Ascending aorta (tissue), 2 donors: ENCODE measurements around the gene RENBP. TPM values are rescaled to one million over a fixed set of nuclear protein-coding genes. Genes with fewer than 3 reads are reported as not detected.

ENCODE experiments used
- DNase-seq, 2 donors: peaks; one replicate each; pipeline ENCODE4 v3.0.0-alpha.2; 2019; ENCODE audit warnings: low spot score in 2 of 2
- H3K27ac ChIP-seq, 2 donors: fragments of 200-600 bp; sonication (generic); one replicate each; pipeline ENCODE4 v1.5.1; 2016 to 2017; ENCODE audit warnings: mild to moderate bottlenecking in 1 of 2
- H3K27me3 ChIP-seq: fragments of 200-600 bp; sonication (generic); one replicate; pipeline ENCODE4 v1.5.1; 2017
- H3K36me3 ChIP-seq, 2 donors: fragments of 200-600 bp; sonication (generic); one replicate each; pipeline ENCODE4 v1.5.1; 2016
- H3K4me1 ChIP-seq, 2 donors: fragments of 200-600 bp; sonication (generic); one replicate each; pipeline ENCODE4 v1.5.1; 2016 to 2017; ENCODE audit warnings: mild to moderate bottlenecking in 1 of 2
- H3K4me3 ChIP-seq, 2 donors: fragments of 200-600 bp; sonication (generic); one replicate each; pipeline ENCODE4 v1.5.1; 2016 to 2017; ENCODE audit warnings: mild to moderate bottlenecking in 1 of 2
- H3K9me3 ChIP-seq, 2 donors: fragments of 200-600 bp; sonication (generic); one replicate each; pipeline ENCODE4 v1.5.1; 2016
- CTCF ChIP-seq, 3 experiments: fragments of 200-600 bp in 2 of 3; fragments of 450-650 bp in 1 of 3; sonication (generic) in 2 of 3; IDR thresholded peaks; one replicate each; pipeline ENCODE4 v1.5.1; 2016 to 2019; ENCODE audit warnings: antibody characterized with exemption in 3 of 3, mild to moderate bottlenecking in 1 of 3, moderate library complexity in 1 of 3
- intact Hi-C: fragments of 100-400 bp; cut with DNase I; formaldehyde crosslinking; loops from one replicate; pipeline ENCODE4 v1.15.1; 2023
- total RNA-seq: library from RNA; depleted of rRNA; stranded (reverse); fragments of >200 nt; gene quantifications from one replicate; pipeline ENCODE4 v1.1.0, GENCODE V29; 2016

The RENBP gene
- total RNA-seq, 1 donor from 2014 or later, result 15.5 TPM

DNA sequence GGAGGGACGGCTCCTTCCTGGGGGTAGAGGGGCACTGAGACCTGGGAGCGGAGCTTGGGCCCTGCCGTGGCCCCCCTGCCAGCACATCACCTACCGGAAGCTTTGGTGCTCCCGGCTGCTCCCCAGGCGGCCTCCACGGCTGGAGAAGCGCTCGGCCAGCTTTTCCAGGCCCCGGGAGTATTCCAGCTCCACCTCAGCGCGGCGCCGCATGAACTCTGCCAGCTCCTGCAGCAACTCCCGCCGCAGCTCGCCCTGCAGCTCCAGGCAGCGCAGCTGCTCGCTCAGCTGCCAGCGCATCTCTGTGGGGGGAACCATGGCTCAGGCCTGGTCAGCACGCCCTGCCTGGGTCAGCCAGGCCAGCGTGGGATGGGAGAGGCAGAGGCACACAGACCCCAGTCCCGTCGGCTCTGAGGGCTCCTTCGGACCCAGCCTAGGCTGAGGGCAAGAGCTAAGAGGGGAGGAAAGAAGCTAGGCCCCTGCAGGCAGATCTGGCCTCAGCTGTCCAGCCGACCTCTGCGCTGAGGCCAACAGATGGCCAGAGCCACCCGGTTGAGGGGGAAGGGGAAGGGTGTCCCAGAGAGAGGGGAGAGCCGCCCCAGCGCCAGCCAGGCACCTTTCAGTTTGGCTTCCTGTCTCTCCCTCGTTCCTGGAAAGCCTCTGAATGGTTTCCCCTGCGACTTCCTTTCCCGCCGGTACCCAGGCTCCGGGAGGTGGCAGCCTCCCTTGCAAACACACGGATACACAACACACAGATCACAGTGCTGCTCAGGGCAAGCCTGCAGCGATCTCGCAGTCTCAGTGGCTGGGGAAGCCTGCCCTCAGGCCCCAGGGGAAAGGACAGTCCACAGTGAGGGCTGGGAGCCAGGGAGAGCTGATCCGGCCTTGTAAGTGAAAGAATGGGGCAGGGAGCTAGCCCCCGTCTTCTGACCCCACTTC lies 22.7 kb downstream of the RENBP start:
- Histone ChIP-seq H3K4me3 (no peak overlapping the region), H3K4me1 (peaks cover 5 to 6% of the 10 kb centered on the region in 2 donors), H3K36me3 (no peaks in the 10 kb centered on the region), H3K27ac (no peak overlapping the region), H3K9me3 (no peaks in the 10 kb centered on the region), H3K27me3 (no peaks in the 10 kb centered on the region)
- no peak for TF ChIP-seq CTCF (IDR thresholded peaks at IDR 0.05)
- DNase-seq, result no peak
- intact Hi-C loops, result loop anchor here (2.0 kb wide), 1 partner anchor 25 kb away; no protein-coding TSS in a partner anchor

GRCh38 chrX:153921070-153921469 lies 23.4 kb downstream of the RENBP start:
- no peaks in the 10 kb centered on the region for H3K36me3 ChIP-seq
- no peaks in the 10 kb centered on the region for H3K27me3 ChIP-seq
- H3K9me3 ChIP-seq, result no peaks in the 10 kb centered on the region
- H3K4me1 ChIP-seq, result peaks cover 3 to 5% of the 10 kb centered on the region in 2 donors
- intact Hi-C loops, result no loop called here
- TF ChIP-seq CTCF (IDR thresholded peaks at IDR 0.05), result no peak
- H3K4me3 ChIP-seq, result no peak overlapping the region
- no peak overlapping the region for H3K27ac ChIP-seq
- no peak for DNase-seq

DNA sequence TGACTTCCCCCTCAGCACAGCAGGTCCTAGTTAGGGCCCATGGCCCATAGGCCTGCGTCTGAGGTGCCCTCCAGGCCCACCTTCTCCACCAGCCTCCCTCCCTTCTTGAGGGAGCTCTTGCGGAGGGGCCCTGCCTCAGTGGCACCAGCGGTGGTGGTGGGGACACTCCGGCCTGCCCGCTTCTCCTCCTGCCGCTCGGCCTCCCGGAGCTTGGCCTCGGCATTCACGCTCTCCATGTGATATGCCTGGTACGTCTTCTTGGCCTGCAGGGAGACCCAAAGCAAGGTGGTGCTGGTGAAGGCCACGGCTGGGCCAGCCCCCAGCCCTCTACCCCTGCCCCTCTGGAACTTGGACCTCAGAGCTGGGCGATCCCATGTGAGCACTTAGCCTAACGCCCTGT lies 23.9 kb downstream of the RENBP start:
- no peaks in the 10 kb centered on the region for H3K36me3 ChIP-seq
- no peaks in the 10 kb centered on the region for H3K27me3 ChIP-seq
- intact Hi-C loops, result no loop called here
- H3K4me1 ChIP-seq, result peaks cover 3 to 5% of the 10 kb centered on the region in 2 donors
- TF ChIP-seq CTCF (IDR thresholded peaks at IDR 0.05), result no peak
- H3K9me3 ChIP-seq, result no peaks in the 10 kb centered on the region
- no peak overlapping the region for H3K27ac ChIP-seq
- DNase-seq, result no peak
- no peak overlapping the region for H3K4me3 ChIP-seq

DNA sequence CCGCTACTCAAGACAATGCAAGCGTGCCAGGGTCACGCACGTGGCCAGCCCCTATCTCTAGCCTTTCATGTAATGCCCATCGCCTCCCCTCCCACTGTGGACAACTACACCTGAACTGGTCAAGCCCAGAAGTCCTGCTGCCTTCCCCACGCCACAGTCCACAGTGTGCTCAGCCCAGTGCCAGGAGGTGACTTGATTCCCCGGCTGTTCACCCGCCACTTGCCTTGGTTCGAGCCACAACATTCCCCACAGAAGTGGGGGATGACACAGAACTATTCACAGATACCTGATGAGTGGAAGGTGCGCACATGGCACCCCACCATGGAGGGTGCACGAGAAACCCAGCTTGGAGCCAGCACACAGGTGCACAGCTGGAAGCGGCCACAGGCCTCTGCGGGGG lies 25.2 kb downstream of the RENBP start:
- Histone ChIP-seq H3K9me3 (no peaks in the 10 kb centered on the region), H3K27me3 (no peaks in the 10 kb centered on the region), H3K4me3 (no peak overlapping the region), H3K36me3 (no peaks in the 10 kb centered on the region), H3K27ac (no peak overlapping the region), H3K4me1 (peaks cover 3 to 5% of the 10 kb centered on the region in 2 donors)
- TF ChIP-seq CTCF (IDR thresholded peaks at IDR 0.05), result no peak
- intact Hi-C loops, result no loop called here
- no peak for DNase-seq

DNA sequence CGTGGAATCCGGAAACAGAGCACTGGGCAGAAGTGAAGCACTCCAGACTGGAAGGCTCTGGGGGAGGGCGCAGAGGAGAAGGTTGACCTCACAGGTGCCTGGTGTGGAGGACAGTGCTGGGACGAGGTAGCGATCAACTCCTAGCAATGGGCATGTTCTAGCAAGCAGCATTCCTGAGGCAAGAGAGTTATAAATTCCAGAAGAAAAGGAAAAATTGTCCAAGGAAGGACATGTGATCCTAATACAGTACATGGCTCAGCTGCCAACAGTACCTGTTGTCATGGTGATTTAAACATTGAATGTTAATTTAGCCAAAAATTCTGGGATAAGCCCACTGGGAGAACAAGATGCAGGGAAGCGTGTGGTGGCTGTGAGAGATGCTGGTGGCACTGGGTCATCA lies 26.6 kb downstream of the RENBP start:
- intact Hi-C loops, result no loop called here
- H3K9me3 ChIP-seq, result no peaks in the 10 kb centered on the region
- DNase-seq, result no peak
- no peak overlapping the region for H3K27ac ChIP-seq
- H3K4me1 ChIP-seq, result no peaks in the 10 kb centered on the region
- TF ChIP-seq CTCF (IDR thresholded peaks at IDR 0.05), result no peak
- H3K4me3 ChIP-seq, result no peak overlapping the region
- no peaks in the 10 kb centered on the region for H3K36me3 ChIP-seq
- no peaks in the 10 kb centered on the region for H3K27me3 ChIP-seq
